Testis (tissue), 3 donors: ENCODE measurements around the gene ORMDL2. TPM values are rescaled to one million over a fixed set of nuclear protein-coding genes. Genes with fewer than 3 reads are reported as not detected.
"Not testable (repeated sequence)": the region's sequence is repeated elsewhere in the genome, so short reads cannot be mapped to it uniquely, and the experiment has no call there.

Experiments used
- DNase-seq: peaks from one replicate; pipeline ENCODE4 v3.0.0-alpha.2; 2019
- H3K27ac ChIP-seq, 2 donors: fragments of 200-600 bp; sonication (generic); one replicate each; pipeline ENCODE4 v1.5.1; 2019
- H3K27me3 ChIP-seq: fragments of 200-600 bp; sonication (generic); one replicate; pipeline ENCODE4 v1.5.1; 2019
- H3K36me3 ChIP-seq: fragments of 200-600 bp; sonication (generic); one replicate; pipeline ENCODE4 v1.5.1; 2017; ENCODE audit warnings: low read depth; ENCODE audit errors: missing control alignments
- H3K4me1 ChIP-seq: fragments of 200-600 bp; sonication (generic); one replicate; pipeline ENCODE4 v1.5.1; 2019
- H3K4me3 ChIP-seq, 2 donors: fragments of 200-600 bp; sonication (generic); one replicate each; pipeline ENCODE4 v1.5.1; 2017 to 2019
- H3K9me3 ChIP-seq: fragments of 200-600 bp; sonication (generic); one replicate; pipeline ENCODE4 v1.5.1; 2017
- CTCF ChIP-seq, 3 experiments: fragments of 450-650 bp in 2 of 3; fragments of 200-600 bp in 1 of 3; sonication (generic) in 1 of 3; IDR thresholded peaks; one replicate each; pipeline ENCODE4 v1.5.1; 2016 to 2019; ENCODE audit warnings: antibody characterized with exemption in 3 of 3, mild to moderate bottlenecking in 2 of 3, moderate library complexity in 1 of 3
- POLR2A ChIP-seq: fragments of 450-650 bp; IDR thresholded peaks from one replicate; pipeline ENCODE4 v1.6.1; 2017; ENCODE audit warnings: antibody characterized with exemption, mild to moderate bottlenecking, moderate library complexity
- WGBS, 2 donors: methylation state at CpG; one replicate each; pipeline ENCODE4 v1.1.5; 2018; 5-methylcytosine and 5-hydroxymethylcytosine counted together
- intact Hi-C: fragments of 100-400 bp; cut with DNase I; formaldehyde crosslinking; loops from one replicate; pipeline ENCODE4 v1.15.1; 2023; ENCODE audit warnings: low total_unique reads
- polyA plus RNA-seq: library from polyadenylated mRNA; stranded (reverse); fragments of 350-450 nt; fragmentation: Illumina TruSeq; extraction: RNeasy Lipid Tissue Mini Kit (QIAGEN cat#74804); gene quantifications from one replicate; pipeline ENCODE4 v1.2.3, GENCODE V29; 2014; ENCODE audit warnings: low read depth, low replicate concordance; ENCODE audit not compliant: insufficient read depth
- total RNA-seq, 2 donors: library from RNA; depleted of rRNA; stranded (reverse); fragments of >200 nt; gene quantifications; one replicate each; pipeline ENCODE4 v1.2.3, GENCODE V29; 2016

ORMDL2 gene
- total and polyA plus RNA-seq, 3 donors from 2014 or later, result 16.2 to 82.4 (median 18.6) TPM

- Histone ChIP-seq H3K9me3 (no peaks in the 10 kb centered on the region), H3K27me3 (no peaks in the 10 kb centered on the region), H3K4me1 (peaks cover 34% of the 10 kb centered on the region), H3K4me3 (peak overlapping the region; percentile 88 to 97), H3K36me3 (no peaks in the 10 kb centered on the region), H3K27ac (peak overlapping the region; percentile 95 to 96)
- 1% methylated on average over 16 to 23 of the region's 23 CpGs for WGBS, 2 donors
- intact Hi-C loops, result loop anchor here (10.0 kb wide), 1 partner anchor 94 kb away; the partner anchor contains the start of gene PYM1
- TF ChIP-seq POLR2A (peak; percentile 49), CTCF (IDR thresholded peaks at IDR 0.05) (no peak)
- peak; percentile 87 for DNase-seq
Measured at GRCh38 chr12:55830601-55831446, 13.0 kb downstream of the ORMDL2 start.

DNA sequence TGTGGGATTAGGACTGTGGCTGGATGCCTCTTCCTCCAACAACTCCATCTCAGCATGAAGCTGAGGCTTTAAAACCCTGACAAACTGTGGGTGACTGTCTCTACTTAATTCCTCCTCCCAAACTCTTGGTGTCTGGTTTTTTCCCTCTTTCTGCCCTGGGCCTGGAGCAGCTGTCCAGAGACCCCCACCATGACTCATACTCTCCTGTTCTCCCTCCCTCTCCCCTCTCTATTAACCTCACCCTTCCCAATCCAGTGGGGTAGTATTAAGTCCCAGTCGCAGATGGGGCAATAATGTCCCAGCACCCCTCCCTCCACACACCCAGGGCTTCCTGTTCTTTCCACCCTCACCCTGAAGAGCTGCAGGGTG lies 13.6 kb downstream of the ORMDL2 start:
- intact Hi-C loops, result loop anchor here (10.0 kb wide), 1 partner anchor 93 kb away; the partner anchor contains the start of gene PYM1
- 5 to 6% methylated on average over 1 of the region's 1 CpG for WGBS, 2 donors
- no peaks in the 10 kb centered on the region for H3K9me3 ChIP-seq

GRCh38 chr12:55833056-55833455 lies 15.2 kb downstream of the ORMDL2 start:
- TF ChIP-seq POLR2A, result no peak
- no peak for TF ChIP-seq CTCF (IDR thresholded peaks at IDR 0.05)
- WGBS, 2 donors, result 90 to 93% methylated on average over 5 to 10 of the region's 10 CpGs

More for the DNA sequence above, 13.6 kb downstream of the ORMDL2 start:
- Histone ChIP-seq H3K4me1 (peaks cover 34% of the 10 kb centered on the region), H3K36me3 (no peaks in the 10 kb centered on the region), H3K4me3 (peak overlapping the region; percentile 88 to 97), H3K27ac (peak overlapping the region; percentile 95 to 96), H3K27me3 (no peaks in the 10 kb centered on the region)
- DNase-seq, result no peak
- TF ChIP-seq POLR2A, result no peak
- TF ChIP-seq CTCF (IDR thresholded peaks at IDR 0.05), result no peak

DNA sequence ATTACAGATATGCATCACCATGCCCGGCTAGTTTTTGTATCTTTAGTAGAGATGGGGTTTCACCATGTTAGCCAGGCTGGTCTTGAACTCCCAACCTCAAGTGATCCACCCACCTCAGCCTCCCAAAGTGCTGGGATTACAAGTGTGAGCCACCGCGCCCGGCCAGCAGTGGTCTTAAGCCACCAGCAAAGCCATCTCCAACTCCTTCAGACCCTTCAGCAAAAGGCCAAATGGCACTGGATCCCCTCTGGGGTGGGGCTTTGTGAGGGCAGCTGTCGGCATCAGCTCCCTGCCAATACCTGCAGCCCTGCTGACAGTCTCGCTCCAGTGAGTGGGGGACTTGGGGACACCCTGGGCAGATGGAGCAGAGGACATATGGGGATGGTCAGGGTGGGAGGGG lies 16.6 kb downstream of the ORMDL2 start:
- not testable (repeated sequence) for H3K36me3 ChIP-seq, H3K4me3 ChIP-seq, H3K9me3 ChIP-seq, DNase-seq, H3K27ac ChIP-seq, H3K27me3 ChIP-seq
- WGBS, 2 donors, result 71 to 89% methylated on average over 4 to 5 of the region's 6 CpGs
- peaks cover 15% of the 10 kb centered on the region for H3K4me1 ChIP-seq
- intact Hi-C loops, result loop anchor here (10.0 kb wide), 1 partner anchor 90 kb away; the partner anchor contains the start of gene PYM1

More at GRCh38 chr12:55833056-55833455, 15.2 kb downstream of the ORMDL2 start:
- H3K27ac ChIP-seq, result no peak overlapping the region
- no peaks in the 10 kb centered on the region for H3K27me3 ChIP-seq
- peaks cover 24% of the 10 kb centered on the region for H3K4me1 ChIP-seq
- no peaks in the 10 kb centered on the region for H3K36me3 ChIP-seq
- no peaks in the 10 kb centered on the region for H3K9me3 ChIP-seq
- no peak for DNase-seq
- no peak overlapping the region for H3K4me3 ChIP-seq
- intact Hi-C loops, result loop anchor here (10.0 kb wide), 1 partner anchor 92 kb away; the partner anchor contains the start of gene PYM1

DNA sequence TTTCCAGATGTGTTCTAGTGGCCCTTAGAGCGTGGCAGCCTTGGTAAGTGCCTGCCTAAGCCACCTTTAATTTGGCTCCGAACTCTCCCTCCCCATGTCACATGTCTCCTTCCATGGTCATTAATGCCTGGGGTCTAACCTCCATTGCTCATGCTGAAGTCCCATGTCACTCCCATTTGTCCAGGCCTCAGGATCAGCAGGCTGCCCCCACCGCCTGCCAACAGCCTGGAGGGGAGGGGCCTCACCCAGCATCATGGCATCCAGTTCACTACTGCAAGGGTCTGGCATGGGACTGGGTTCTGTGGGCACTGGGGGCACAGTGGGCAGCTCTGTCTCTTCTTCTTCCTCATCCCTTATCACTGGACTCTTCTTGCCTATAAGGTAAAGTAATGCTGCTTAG lies 20.5 kb downstream of the ORMDL2 start:
- H3K4me3 ChIP-seq, result no peak overlapping the region
- WGBS, 2 donors, result 75 to 96% methylated on average over 3 of the region's 3 CpGs

More for the DNA sequence above, 20.5 kb downstream of the ORMDL2 start:
- TF ChIP-seq CTCF (IDR thresholded peaks at IDR 0.05) (no peak), POLR2A (no peak)
- Histone ChIP-seq H3K9me3 (no peaks in the 10 kb centered on the region), H3K4me1 (peaks cover under 1% of the 10 kb centered on the region), H3K27ac (no peak overlapping the region), H3K36me3 (no peaks in the 10 kb centered on the region), H3K27me3 (no peaks in the 10 kb centered on the region)
- DNase-seq, result no peak
- intact Hi-C loops, result loop anchor here (10.0 kb wide), 1 partner anchor 86 kb away; the partner anchor contains the start of gene PYM1
